Lower leg skin (tissue), 4 donors: ENCODE measurements around the gene MITD1. TPM values are rescaled to one million over a fixed set of nuclear protein-coding genes. Genes with fewer than 3 reads are reported as not detected.

ENCODE experiments used
- DNase-seq, 2 donors: peaks; one replicate each; pipeline ENCODE4 v3.0.0-alpha.2; 2019; ENCODE audit warnings: low spot score in 2 of 2
- H3K4me3 ChIP-seq: fragments of 200-600 bp; sonication (generic); 2 replicates; pipeline ENCODE4 v1.5.1; 2017; ENCODE audit warnings: mild to moderate bottlenecking, low read depth; ENCODE audit not compliant: poor library complexity, severe bottlenecking
- POLR2A ChIP-seq, 2 donors: fragments of 450-650 bp; IDR thresholded peaks; one replicate each; pipeline ENCODE4 v1.6.1; 2016 to 2017; ENCODE audit warnings: antibody characterized with exemption in 2 of 2, mild to moderate bottlenecking in 1 of 2, moderate library complexity in 1 of 2
- WGBS, 2 donors: methylation state at CpG; one replicate each; pipeline ENCODE4 v1.1.5; 2018; 5-methylcytosine and 5-hydroxymethylcytosine counted together
- intact Hi-C: fragments of 100-400 bp; cut with DNase I; formaldehyde crosslinking; loops from one replicate; pipeline ENCODE4 v1.15.0; 2023; ENCODE audit warnings: low total_unique reads
- total RNA-seq, 4 donors: library from RNA; depleted of rRNA; stranded (reverse); fragments of >200 nt; gene quantifications; one replicate each; pipeline ENCODE4 v1.1.0, GENCODE V29; 2016
- TF ChIP-seq, protein P1 (sequence below), 3 donors: fragments of 450-650 bp; IDR thresholded peaks; one replicate each; pipeline ENCODE4 v1.5.1; 2016; ENCODE audit warnings: antibody characterized with exemption in 3 of 3, mild to moderate bottlenecking in 3 of 3, moderate library complexity in 2 of 3

Gene MITD1
- total RNA-seq, 4 donors from 2014 or later: 14.5 to 32.4 (median 25.4) TPM

DNA sequence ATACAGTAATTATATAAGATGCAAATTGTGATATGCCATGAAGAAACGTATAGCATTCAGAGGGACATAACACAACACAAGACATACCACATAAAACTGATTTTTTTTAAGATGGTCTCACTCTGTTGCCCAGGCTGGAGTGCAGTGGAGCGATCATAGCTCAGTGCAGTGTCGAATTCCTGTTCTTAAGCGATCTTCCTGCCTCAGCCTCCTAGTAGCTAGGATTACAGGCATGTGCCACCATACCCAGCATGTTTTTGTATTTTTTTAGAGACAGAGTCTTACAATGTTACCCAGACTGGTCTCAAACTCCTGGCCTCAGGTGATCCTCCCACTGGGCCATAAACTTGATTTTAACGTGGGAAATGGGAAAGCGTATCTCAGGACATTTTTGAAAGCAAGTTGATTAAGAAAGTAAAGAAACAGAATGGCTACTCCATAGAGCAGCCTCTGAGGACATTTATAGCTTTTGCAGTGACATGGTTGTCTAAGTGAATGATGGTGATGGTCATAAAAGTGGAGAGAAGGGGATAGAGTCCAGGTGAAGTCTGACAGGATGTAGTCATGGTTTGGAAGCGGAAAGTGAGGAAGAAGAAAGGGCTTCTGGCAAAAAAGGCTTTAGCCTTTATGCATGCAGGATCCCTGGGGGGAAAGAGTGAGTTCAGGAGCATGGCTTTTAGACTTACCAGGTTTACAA is 28.5 kb downstream of the MITD1 start:
- 83 to 84% methylated on average over 7 of the region's 7 CpGs for WGBS, 2 donors
- no peak for TF ChIP-seq POLR2A (IDR thresholded peaks at IDR 0.05)
- TF ChIP-seq, protein P1, sequence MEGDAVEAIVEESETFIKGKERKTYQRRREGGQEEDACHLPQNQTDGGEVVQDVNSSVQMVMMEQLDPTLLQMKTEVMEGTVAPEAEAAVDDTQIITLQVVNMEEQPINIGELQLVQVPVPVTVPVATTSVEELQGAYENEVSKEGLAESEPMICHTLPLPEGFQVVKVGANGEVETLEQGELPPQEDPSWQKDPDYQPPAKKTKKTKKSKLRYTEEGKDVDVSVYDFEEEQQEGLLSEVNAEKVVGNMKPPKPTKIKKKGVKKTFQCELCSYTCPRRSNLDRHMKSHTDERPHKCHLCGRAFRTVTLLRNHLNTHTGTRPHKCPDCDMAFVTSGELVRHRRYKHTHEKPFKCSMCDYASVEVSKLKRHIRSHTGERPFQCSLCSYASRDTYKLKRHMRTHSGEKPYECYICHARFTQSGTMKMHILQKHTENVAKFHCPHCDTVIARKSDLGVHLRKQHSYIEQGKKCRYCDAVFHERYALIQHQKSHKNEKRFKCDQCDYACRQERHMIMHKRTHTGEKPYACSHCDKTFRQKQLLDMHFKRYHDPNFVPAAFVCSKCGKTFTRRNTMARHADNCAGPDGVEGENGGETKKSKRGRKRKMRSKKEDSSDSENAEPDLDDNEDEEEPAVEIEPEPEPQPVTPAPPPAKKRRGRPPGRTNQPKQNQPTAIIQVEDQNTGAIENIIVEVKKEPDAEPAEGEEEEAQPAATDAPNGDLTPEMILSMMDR (IDR thresholded peaks at IDR 0.05): no peak
- intact Hi-C loops: no loop called here
- no peak for DNase-seq
- no peak overlapping the region for H3K4me3 ChIP-seq

DNA sequence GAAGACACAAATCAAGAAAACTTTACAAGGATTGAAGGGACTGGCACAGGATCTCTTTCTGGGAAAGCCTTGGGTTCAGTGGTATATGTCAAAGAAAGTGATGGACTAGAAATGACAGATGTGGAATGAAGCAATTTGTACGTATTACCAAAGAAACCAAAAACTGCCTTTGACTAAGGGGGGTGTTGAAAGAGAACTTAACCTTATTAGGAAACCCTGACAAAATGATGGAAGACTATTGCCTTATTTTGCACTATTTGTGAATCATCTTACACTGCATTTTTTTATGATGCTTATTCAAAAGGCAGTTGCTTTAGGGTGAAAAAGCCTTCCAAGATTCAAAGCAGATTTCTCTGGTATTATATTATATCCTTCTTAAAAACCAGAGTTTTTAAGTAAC is 30.2 kb downstream of the MITD1 start:
- H3K4me3 ChIP-seq: no peak overlapping the region
- intact Hi-C loops: no loop called here
- TF ChIP-seq, protein P1 (IDR thresholded peaks at IDR 0.05): no peak
- no peak for TF ChIP-seq POLR2A (IDR thresholded peaks at IDR 0.05)
- DNase-seq: no peak
- WGBS, 2 donors: 87 to 93% methylated on average over 1 of the region's 1 CpG

DNA sequence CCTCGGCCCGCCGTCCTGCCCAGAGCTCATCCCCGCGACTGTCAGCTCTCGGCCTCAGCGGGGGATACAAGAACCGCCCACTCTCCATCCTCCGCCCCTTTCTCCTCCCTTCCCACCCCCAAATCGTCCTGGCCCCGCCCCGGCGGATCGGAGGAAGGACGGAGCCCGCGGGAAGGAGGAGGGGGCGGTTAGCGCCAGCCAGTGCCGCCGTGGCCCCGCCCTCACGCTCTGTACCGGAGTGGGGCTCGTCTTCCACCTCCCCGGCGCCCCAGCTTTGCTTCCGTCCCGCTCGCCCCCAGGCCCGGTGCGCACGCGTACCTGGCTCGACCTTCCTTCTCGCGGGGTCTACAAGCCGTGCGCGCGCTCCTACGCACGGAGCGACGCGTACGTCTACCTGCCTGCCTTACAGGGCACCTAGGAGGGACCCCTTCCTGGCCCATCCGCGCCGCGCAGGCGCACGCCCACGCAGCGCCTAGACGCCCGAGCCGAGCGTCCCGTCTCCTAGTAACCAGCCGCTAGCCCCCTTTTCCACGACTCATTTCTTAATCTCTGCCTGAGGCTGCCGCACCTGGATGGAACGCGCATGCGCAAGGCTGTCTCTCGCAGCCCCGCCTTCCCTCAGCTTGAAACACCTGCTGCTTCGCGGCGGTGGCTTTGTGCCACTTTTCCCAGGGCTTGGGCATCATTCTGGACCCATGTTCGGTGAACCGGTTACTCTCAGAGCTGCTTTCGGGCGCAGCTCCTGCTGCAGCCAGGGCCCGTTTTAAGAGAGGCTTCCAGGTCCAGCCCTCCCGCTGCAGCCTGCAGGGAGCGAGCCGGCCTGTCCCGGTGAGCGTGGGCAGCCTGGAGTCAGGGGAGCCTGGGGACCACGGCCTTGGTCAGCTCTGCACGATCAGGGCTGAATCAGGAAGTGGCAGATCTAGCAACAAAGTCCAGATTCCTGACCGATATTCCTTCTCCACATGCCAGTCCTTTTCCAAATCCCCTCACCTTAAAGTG is 39.4 kb downstream of the MITD1 start, which contains the start of gene C2orf15:
C2orf15 (plus strand) TSS at position 598 of the 999 bp plus-strand sequence. CDS start 8,852 bp downstream, outside the sequence.
- 1% methylated on average over 55 to 62 of the region's 84 CpGs for WGBS, 2 donors
- H3K4me3 ChIP-seq: peak within 1 kb of the TSS; percentile 75
- DNase-seq: peak; percentile 94 to 99
- intact Hi-C loops: no loop called here
- TF ChIP-seq, protein P1 (IDR thresholded peaks at IDR 0.05): no peak
- no peak for TF ChIP-seq POLR2A (IDR thresholded peaks at IDR 0.05)

DNA sequence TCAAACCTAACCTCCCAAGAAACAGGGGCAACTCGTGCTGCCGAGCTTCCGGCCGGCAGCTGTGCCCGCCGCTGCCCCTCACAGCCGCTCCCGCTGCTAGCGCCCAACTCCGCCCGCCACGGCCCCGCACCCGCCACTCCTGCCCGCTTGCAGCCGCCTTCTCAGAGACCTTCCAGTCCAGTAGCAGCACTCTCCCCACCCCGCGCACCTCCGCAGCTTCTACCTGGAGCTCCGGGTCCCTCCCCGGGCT is 40.1 kb downstream of the MITD1 start:
- intact Hi-C loops: no loop called here
- H3K4me3 ChIP-seq: peak overlapping the region; percentile 75
- no peak for DNase-seq
- TF ChIP-seq POLR2A (IDR thresholded peaks at IDR 0.05): no peak
- TF ChIP-seq, protein P1 (IDR thresholded peaks at IDR 0.05): no peak
- 2% methylated on average over 21 of the region's 21 CpGs; no CpG with 5 or more reads in 1 of the 2 donors for WGBS, 2 donors

DNA sequence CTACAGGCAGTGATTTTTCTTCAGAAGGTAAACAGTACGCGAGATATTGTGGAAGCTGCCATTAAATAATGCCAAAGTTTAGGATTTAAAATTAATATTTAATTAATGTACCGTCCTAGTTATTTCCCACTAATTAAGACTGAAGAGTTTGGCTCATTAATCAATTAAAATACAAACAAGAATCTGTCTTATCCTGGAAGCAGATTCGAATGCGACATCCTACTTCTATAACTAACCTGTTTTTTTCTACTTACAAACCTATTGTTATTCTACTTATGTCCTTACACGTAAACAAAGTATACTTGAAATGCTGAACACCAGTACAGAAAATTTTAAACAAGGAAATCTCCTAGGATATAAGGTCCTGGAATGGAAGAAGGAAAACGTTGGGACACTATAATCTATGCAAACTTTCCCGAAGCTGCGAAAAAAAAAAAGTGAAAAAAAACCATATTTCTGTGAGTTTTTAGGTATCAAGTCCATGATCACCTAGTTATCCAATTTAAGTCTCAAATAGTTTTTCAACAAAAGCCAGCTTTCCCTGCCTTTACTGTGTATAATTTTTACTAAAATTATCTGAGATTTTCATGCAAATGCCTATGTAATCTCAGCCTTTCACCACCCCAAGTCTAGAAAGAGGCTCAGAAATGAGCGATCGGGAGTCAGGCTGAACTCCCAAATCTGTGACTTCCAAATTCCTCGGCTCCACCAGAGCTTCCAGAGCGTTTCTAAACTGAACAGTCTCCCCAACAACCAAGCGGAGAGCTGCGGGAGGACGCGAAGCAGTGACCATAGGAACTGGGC is 40.6 kb downstream of the MITD1 start:
- DNase-seq: no peak
- intact Hi-C loops: no loop called here
- TF ChIP-seq POLR2A (IDR thresholded peaks at IDR 0.05): no peak
- TF ChIP-seq, protein P1 (IDR thresholded peaks at IDR 0.05): no peak
- peak overlapping the region; percentile 75 for H3K4me3 ChIP-seq
- WGBS, 2 donors: 18 to 26% methylated on average over 14 to 17 of the region's 17 CpGs
